Skeletal muscle tissue (tissue), 4 donors: Measurements from ENCODE around the gene LDLRAD1. TPM values are rescaled to one million over a fixed set of nuclear protein-coding genes. Genes with fewer than 3 reads are reported as not detected.
"Not testable (repeated sequence)": the region's sequence is repeated elsewhere in the genome, so short reads cannot be mapped to it uniquely, and the experiment has no call there.

Experiments
- H3K27ac ChIP-seq: one replicate; pipeline ENCODE4 v1.7.0; 2013; ENCODE audit warnings: mild to moderate bottlenecking, low read depth, low read length, inconsistent platforms
- H3K27me3 ChIP-seq, 3 donors: one replicate each; pipeline ENCODE4 v1.7.0; 2013; ENCODE audit warnings: low read length in 3 of 3; ENCODE audit not compliant: control insufficient read depth in 3 of 3, insufficient read depth in 3 of 3
- H3K36me3 ChIP-seq, 3 donors: one replicate each; pipeline ENCODE4 v1.7.0; 2013; ENCODE audit warnings: low read length in 3 of 3; ENCODE audit not compliant: control insufficient read depth in 3 of 3, insufficient read depth in 3 of 3
- H3K4me1 ChIP-seq, 3 donors: one replicate each; pipeline ENCODE4 v1.7.0; 2013; ENCODE audit warnings: low read length in 3 of 3, mild to moderate bottlenecking in 3 of 3; ENCODE audit not compliant: control insufficient read depth in 3 of 3, insufficient read depth in 3 of 3
- H3K4me3 ChIP-seq, 3 donors: one replicate each; pipeline ENCODE4 v1.7.0; 2013; ENCODE audit warnings: low read length in 3 of 3
- H3K9ac ChIP-seq, 3 donors: one replicate each; pipeline ENCODE4 v1.7.0; 2013; ENCODE audit warnings: low read length in 3 of 3, mild to moderate bottlenecking in 3 of 3, moderate library complexity in 2 of 3, low read depth in 1 of 3
- H3K9me3 ChIP-seq, 3 donors: one replicate each; pipeline ENCODE4 v1.7.0; 2013; ENCODE audit warnings: low read length in 3 of 3; ENCODE audit not compliant: control insufficient read depth in 3 of 3
- total RNA-seq: library from RNA; depleted of rRNA; stranded (reverse); fragments of >200 nt; gene quantifications from one replicate; pipeline ENCODE4 v1.2.3, GENCODE V29; 2014
- donor health status: Osteomylitis.

LDLRAD1 gene
- total RNA-seq, 1 donor from 2014 or later, result not detected

- no peaks in the 10 kb centered on the region for H3K27me3 ChIP-seq
- H3K36me3 ChIP-seq, result no peaks in the 10 kb centered on the region
- no peaks in the 10 kb centered on the region for H3K9me3 ChIP-seq
- no peak overlapping the region for H3K9ac ChIP-seq
- H3K4me3 ChIP-seq, result no peak overlapping the region
- H3K4me1 ChIP-seq, result no peaks in the 10 kb centered on the region
- H3K27ac ChIP-seq, result no peak overlapping the region
Measured at GRCh38 chr1:53995683-53996082, 22.3 kb downstream of the LDLRAD1 start.

- not testable (repeated sequence) for H3K36me3 ChIP-seq, H3K4me1 ChIP-seq, H3K9me3 ChIP-seq, H3K4me3 ChIP-seq, H3K27ac ChIP-seq, H3K9ac ChIP-seq, H3K27me3 ChIP-seq
Measured at GRCh38 chr1:53994516-53994915, 23.5 kb downstream of the LDLRAD1 start.

GRCh38 chr1:53992085-53992874 lies 25.7 kb downstream of the LDLRAD1 start:
- no peak overlapping the region for H3K27ac ChIP-seq
- no peaks in the 10 kb centered on the region for H3K9me3 ChIP-seq
- H3K9ac ChIP-seq, result no peak overlapping the region

GRCh38 chr1:53987880-53988279 lies 30.1 kb downstream of the LDLRAD1 start:
- no peak overlapping the region for H3K4me3 ChIP-seq
- no peaks in the 10 kb centered on the region for H3K27me3 ChIP-seq
- H3K27ac ChIP-seq, result no peak overlapping the region
- no peak overlapping the region for H3K9ac ChIP-seq
- no peaks in the 10 kb centered on the region for H3K9me3 ChIP-seq
- H3K4me1 ChIP-seq, result no peaks in the 10 kb centered on the region
- no peaks in the 10 kb centered on the region for H3K36me3 ChIP-seq

More at GRCh38 chr1:53992085-53992874, 25.7 kb downstream of the LDLRAD1 start:
- Histone ChIP-seq H3K4me1 (no peaks in the 10 kb centered on the region), H3K36me3 (no peaks in the 10 kb centered on the region), H3K4me3 (no peak overlapping the region), H3K27me3 (no peaks in the 10 kb centered on the region)

- no peak overlapping the region for H3K9ac ChIP-seq
- no peaks in the 10 kb centered on the region for H3K36me3 ChIP-seq
- H3K27me3 ChIP-seq, result no peaks in the 10 kb centered on the region
- no peak overlapping the region for H3K4me3 ChIP-seq
- no peak overlapping the region for H3K27ac ChIP-seq
- peaks cover 0 to 9% (median 4%) of the 10 kb centered on the region in 3 donors for H3K4me1 ChIP-seq
- H3K9me3 ChIP-seq, result no peaks in the 10 kb centered on the region
Measured at GRCh38 chr1:53986458-53986857, 31.5 kb downstream of the LDLRAD1 start.

GRCh38 chr1:53984726-53985125 lies 33.3 kb downstream of the LDLRAD1 start:
- Histone ChIP-seq H3K9me3 (no peaks in the 10 kb centered on the region), H3K27ac (no peak overlapping the region), H3K4me3 (no peak overlapping the region), H3K27me3 (no peaks in the 10 kb centered on the region), H3K4me1 (peaks cover 0 to 9% (median 4%) of the 10 kb centered on the region in 3 donors), H3K9ac (no peak overlapping the region), H3K36me3 (no peaks in the 10 kb centered on the region)

GRCh38 chr1:53982763-53983104 lies 35.3 kb downstream of the LDLRAD1 start:
- Histone ChIP-seq H3K4me1 (peaks cover 0 to 9% (median 4%) of the 10 kb centered on the region in 3 donors), H3K4me3 (peak overlapping the region; percentile 22 to 63 (median 58)), H3K9ac (peak overlapping the region in 1 of 3 donors; percentile 54), H3K9me3 (no peaks in the 10 kb centered on the region), H3K36me3 (no peaks in the 10 kb centered on the region), H3K27me3 (no peaks in the 10 kb centered on the region), H3K27ac (no peak overlapping the region)

- H3K4me3 ChIP-seq, result peak overlapping the region; percentile 22 to 63 (median 58)
- H3K27ac ChIP-seq, result no peak overlapping the region
- peak overlapping the region in 2 of 3 donors; percentile 54 to 59 for H3K9ac ChIP-seq
- H3K4me1 ChIP-seq, result peaks cover 0 to 9% (median 4%) of the 10 kb centered on the region in 3 donors
- H3K27me3 ChIP-seq, result no peaks in the 10 kb centered on the region
- no peaks in the 10 kb centered on the region for H3K36me3 ChIP-seq
- H3K9me3 ChIP-seq, result no peaks in the 10 kb centered on the region
Measured at GRCh38 chr1:53982034-53982762, 35.8 kb downstream of the LDLRAD1 start.

- Histone ChIP-seq H3K9me3 (no peaks in the 10 kb centered on the region), H3K9ac (no peak overlapping the region), H3K4me3 (no peak overlapping the region), H3K36me3 (no peaks in the 10 kb centered on the region), H3K27me3 (no peaks in the 10 kb centered on the region), H3K4me1 (peaks cover 0 to 9% (median 4%) of the 10 kb centered on the region in 3 donors), H3K27ac (no peak overlapping the region)
Measured at GRCh38 chr1:53981220-53981619, 36.8 kb downstream of the LDLRAD1 start.
